HG02943 (cell line): ENCODE results near the gene PPM1G.
"Not testable (repeated sequence)": the region's sequence is repeated elsewhere in the genome, so short reads cannot be mapped to it uniquely, and the experiment has no call there.

Experiments used
- ATAC-seq: cut with Tn5 transposase; IDR thresholded peaks from one replicate; pipeline ENCODE4 v1.9.1; 2021; ENCODE audit warnings: mild to moderate bottlenecking, low read depth, moderate library complexity; ENCODE audit not compliant: unreplicated experiment

Gene PPM1G

DNA sequence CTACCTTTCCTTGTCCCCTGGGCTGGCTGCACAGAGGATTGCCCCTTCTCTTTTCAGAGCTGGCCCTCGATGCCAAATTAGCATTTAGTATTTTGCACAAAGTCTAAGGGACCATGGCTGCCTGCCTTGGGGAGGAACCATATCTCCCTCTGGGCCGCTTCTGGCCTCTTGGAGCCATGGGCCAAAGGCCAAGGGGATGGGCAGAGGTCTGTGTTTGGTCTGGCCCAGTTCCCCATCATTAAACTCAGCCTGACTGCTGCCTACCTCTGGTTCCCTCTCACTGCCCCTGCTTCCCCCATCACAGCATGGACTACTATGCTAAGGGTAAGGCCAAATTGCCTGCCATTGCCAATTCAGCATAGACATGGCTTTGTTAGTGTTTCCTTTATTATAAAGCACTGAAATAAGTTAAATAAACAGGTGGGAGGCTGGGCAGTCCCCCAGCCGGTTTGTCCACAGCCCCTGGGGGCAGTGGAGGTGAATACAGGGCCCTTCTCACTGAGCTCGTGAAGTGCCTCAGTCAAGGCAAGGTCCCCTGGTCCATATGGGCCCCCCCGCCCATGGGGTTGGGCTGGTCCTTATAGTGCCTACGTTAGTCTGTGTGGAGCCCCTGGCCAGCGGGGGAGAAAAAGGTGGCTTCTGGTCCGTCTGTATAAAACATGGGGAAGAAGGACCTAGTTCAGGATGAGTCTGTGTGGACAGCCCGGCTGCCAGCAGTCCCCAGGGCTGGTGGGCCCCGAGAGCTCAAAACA lies 32.3 kb downstream of the PPM1G start:
- no peak for ATAC-seq

DNA sequence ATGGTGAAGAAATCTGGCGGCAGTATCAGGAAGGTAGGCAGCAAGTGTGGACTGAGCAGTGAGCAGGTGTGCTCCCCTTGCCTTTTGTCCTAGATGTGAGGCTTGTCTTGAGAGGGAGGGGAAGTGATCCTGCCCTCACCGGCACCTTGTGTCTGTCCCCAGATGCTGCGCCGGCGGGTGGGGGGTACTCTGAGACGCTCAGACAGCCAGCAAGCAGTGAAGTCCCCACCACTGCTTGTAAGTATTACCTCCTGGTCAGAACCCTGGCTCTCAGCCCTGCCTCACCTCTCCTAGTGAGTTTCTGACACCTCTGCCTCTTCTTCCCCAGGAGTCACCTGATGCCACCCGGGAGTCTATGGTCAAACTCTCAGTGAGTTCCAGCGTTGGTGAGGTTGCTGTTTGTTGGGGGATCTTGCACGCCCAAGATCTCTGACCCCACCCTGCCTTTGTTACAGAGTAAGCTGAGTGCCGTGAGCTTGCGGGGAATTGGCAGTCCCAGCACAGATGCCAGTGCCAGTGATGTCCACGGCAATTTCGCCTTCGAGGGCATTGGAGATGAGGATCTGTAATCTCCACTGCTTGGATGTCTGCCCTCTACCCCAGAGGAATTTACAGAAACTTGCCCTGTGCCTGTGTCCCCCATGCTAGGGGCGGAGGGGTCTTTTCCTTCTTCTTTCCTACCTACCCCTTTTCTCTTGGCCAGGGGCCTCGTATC lies 33.1 kb downstream of the PPM1G start:
- ATAC-seq: no peak

- ATAC-seq: no peak
These were observed 33.8 kb downstream of the PPM1G start for GRCh38 chr2:27375513-27376099.

DNA sequence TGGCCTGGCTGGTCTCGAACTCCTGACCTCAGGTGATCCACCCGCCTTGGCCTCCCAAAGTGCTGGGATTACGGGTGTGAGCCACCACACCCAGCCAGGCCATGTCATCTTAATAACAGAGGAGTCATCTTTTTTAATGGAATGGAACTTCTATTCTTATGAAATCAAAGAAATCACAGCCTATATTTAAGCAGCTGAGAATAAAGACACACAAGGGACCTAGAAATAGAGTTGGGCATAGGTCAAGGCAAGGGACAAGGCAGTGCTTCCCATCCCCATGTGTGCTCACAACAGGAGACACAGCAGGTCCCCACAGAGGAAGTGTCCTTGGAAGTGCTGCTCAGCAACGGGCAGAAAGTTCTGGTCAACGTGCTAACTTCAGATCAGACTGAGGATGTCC lies 35.8 kb downstream of the PPM1G start:
- no peak for ATAC-seq

GRCh38 chr2:27372937-27373336 lies 36.5 kb downstream of the PPM1G start:
- ATAC-seq: no peak

- ATAC-seq: peak; percentile 11
These were observed 38.4 kb downstream of the PPM1G start for GRCh38 chr2:27370816-27371620.

DNA sequence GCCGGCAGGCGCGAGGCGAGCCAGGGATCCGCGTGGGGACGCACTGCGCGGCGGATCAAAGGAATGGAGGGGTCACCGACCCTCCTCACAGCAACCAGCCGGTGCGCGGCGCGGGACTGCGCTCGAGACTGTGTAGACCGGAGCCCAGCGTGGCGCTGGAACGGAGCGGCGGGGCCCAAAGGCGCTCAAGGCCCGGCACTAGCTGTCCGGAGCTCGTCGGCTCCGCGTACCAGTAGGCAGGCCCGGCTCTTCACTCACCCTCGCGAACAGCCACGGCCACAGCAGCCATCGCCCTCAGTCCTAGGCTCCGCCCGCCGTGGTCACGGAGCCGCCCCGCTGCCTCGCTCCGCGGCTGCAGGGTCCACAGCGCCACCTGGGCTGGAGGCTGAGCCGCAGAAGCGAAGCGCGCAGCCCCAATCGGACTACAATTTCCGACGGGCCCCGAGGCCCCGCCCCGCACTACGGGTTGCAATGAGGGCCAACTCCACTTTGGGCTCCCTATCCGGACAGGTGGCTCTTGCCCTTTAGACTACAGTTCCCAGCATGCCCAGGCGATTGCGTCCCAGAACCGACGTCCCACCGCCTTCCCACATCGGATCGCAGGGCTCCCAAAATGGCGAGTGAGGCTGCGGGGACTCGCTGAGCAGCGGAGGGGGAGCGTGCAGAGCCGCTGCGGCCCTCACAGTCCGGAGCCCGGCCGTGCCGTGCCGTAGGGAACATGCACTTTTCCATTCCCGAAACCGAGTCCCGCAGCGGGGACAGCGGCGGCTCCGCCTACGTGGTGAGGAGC lies 39.2 kb downstream of the PPM1G start, which contains the start of the genes EIF2B4 and SNX17:
EIF2B4 (minus strand) TSS at position 313 of the 790 bp plus-strand sequence; CDS start at position 289, 24 bp downstream.
SNX17 (plus strand) TSS at position 591 of the 790 bp plus-strand sequence; CDS start at position 719, 128 bp downstream.
- ATAC-seq: peak; percentile 84

DNA sequence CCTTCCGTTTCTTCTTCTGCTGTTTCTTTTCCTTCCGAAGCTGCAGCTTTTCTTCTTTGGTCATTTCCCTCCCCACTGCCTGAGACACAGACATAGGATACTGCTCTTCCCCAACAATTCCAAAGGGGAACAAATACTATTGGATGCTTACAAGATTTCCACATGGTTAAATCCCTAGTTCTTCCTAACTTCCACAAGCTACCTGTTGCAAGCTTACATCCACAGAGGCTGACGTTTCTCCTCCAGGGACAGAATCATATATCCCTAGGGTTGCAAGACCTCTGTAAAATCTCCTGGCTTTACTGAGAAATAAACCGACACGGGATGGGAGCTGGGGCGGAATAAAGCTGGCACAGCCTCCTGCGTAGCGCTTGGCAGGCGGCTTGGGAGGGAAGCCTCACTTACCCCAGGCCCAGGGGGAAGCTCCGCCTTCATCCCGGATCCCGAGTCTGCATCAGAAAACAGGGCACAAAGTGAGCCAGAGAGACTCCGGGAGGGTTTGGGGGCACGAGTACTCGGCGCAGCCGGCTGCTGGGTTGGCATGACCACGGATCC lies 39.8 kb downstream of the PPM1G start:
- peak; percentile 20 for ATAC-seq

GRCh38 chr2:27363933-27364332 lies 45.5 kb downstream of the PPM1G start:
- ATAC-seq: no peak

DNA sequence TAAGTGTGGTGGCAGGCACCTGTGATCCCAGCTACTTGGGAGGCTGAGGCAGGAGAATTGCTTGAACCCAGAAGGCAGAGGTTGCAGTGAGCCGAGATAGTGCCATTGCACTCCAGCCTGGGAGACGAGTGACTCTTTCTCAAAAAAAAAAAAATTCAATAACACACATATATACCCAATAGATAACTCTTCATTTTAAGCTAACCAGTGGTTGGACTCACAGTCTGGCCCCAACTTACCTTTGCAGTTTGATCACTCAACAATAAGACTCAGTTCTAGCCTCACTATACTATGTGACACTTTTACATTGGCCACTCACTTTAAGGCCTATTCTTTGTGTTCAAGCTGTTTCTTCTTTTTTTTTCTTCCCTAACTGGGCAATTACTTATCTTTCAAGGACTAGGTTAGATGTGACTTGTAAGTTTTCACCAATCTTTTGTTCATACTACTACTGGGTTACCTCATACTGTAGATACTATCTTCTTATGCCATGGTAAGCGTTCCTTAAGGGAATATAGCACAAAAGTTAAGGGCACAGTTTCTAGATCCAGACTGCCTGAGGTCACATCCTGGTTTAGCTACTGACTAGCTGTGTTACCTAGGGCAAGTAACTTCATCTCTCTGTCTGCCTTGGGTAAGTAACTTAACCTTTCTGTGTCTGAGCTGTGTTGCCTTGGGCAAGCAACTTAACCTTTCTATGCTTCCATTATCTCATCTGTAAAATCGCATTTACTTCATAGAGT lies 46.5 kb downstream of the PPM1G start:
- ATAC-seq: no peak

- ATAC-seq: peak; percentile 75
These were observed 52.8 kb downstream of the PPM1G start, which contains the start of gene GTF3C2 for GRCh38 chr2:27356382-27357181. Gene GTF3C2, minus strand, starts transcription at chr2:27356764. Its CDS starts 13,210 bp downstream, at chr2:27343554.

GRCh38 chr2:27356056-27356381 lies 53.4 kb downstream of the PPM1G start:
- ATAC-seq: peak; percentile 34

DNA sequence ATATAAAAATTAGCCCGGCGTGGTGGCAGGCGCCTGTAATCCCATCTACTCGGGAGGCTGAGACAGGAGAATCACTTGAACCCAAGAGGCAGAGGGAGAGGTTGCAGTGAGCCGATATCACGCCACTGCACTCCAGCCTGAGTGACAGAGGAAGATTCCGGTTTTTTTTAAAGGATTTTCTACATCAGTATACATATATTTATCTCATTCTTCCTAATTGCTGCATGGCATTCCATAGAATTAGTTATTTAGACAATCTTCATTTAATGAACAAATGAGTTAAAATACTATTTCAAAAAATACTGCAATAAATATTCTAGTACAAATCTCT lies 54.8 kb downstream of the PPM1G start:
- ATAC-seq: no peak

DNA sequence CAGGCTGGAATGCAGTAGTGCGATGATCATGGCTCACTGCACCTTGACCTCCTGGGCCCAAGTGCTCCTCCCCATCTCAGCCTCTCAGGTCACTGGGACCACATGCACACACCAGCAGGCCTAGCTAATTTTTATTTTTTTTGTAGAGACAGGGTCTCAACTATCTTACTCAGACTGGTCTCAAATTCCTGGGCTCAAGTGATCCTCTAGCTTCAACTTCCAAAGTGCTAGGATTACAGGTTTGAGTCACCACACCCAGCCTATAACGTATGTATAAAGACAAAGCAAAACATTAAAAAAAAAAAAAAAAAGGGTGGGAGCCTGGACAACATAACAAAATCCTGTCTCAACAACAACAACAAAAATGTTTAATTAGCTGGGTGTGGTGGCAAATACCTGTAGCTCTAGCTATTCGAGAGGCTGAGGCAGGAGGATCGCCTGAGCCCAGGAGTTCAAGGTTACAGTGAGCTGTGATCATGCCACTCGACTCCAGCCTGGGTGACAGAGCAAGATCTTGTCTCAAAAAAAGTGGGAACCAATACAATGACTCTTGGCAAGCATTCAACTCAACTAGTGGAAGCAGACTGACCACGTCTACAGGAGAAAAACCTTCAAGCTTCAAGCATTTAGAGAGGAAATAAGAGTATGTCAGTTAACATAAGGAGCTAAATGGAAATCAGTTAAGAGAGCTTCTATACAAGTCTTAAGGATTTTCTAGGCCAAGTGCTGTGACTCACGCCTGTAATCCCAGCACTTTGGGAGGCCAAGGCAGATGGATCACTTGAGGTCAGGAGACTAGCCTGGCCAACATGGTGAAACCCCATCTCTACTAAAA lies 55.4 kb downstream of the PPM1G start:
- no peak for ATAC-seq

GRCh38 chr2:27353386-27353761 lies 56.0 kb downstream of the PPM1G start:
- not testable (repeated sequence) for ATAC-seq

- ATAC-seq: no peak
These were observed 57.4 kb downstream of the PPM1G start for GRCh38 chr2:27351802-27352598.
